ENCODE data around the gene MPO. TPM values are rescaled to one million over a fixed set of nuclear protein-coding genes. Genes with fewer than 3 reads are reported as not detected.

Gene MPO
- total and polyA plus RNA-seq, 2 experiments from 2014 or later: 0.13 TPM; not detected in 1

DNA sequence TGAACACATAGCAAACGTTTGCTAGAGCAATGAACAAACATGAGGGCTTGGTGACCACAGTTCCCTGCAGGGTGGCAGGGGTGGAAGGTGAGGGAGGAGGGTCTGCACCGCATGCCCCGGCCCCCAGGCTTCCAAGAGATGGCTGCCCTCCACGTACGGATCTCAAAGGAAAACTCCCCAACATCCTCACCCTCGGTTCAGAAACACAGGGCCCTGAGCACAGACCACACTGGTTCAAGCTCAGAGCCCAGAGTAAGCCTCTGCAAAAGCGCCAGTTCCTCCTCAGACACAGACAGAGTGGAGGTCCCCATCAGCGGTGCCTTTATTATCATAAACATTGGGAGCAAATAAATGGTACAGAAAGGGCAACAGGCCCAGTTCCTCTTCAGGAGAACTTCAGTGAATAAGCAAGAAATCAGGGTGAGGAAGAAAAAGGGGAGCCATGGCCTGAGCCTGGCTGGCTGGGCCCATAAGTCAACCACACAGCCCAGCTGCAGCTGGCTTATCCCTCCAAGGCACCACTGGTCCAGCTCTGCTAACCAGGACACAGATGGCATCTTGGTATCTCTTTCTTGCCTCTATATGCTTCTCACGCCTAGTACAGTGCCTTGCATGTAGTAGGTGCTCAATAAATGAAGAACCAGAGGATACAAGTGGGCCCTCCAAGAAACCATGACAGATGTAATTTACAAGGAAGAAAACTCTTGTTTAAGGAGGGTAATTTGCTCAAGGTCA, 11.0 kb downstream of the MPO start:
- no peak overlapping the region for H3K4me2 ChIP-seq
- H4K20me1 ChIP-seq (ENCODE audit: insufficient read depth, poor library complexity, severe bottlenecking): no peaks in the 10 kb centered on the region
- no peak for DNase-seq (ENCODE audit: low spot score)
- H3K36me3 ChIP-seq (replicated peaks; ENCODE audit: insufficient read depth, low read depth): no peaks in the 10 kb centered on the region
- no peaks in the 10 kb centered on the region for H3K79me2 ChIP-seq
- no peak overlapping the region for H3K27ac ChIP-seq
- H3K9me3 ChIP-seq (ENCODE audit: low read depth): no peaks in the 10 kb centered on the region
- H3K4me1 ChIP-seq (ENCODE audit: insufficient read depth): no peaks in the 10 kb centered on the region
- TF ChIP-seq, protein P1, sequence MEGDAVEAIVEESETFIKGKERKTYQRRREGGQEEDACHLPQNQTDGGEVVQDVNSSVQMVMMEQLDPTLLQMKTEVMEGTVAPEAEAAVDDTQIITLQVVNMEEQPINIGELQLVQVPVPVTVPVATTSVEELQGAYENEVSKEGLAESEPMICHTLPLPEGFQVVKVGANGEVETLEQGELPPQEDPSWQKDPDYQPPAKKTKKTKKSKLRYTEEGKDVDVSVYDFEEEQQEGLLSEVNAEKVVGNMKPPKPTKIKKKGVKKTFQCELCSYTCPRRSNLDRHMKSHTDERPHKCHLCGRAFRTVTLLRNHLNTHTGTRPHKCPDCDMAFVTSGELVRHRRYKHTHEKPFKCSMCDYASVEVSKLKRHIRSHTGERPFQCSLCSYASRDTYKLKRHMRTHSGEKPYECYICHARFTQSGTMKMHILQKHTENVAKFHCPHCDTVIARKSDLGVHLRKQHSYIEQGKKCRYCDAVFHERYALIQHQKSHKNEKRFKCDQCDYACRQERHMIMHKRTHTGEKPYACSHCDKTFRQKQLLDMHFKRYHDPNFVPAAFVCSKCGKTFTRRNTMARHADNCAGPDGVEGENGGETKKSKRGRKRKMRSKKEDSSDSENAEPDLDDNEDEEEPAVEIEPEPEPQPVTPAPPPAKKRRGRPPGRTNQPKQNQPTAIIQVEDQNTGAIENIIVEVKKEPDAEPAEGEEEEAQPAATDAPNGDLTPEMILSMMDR (IDR thresholded peaks at IDR 0.05; ENCODE audit: poor library complexity): no peak
- TF ChIP-seq EZH2 (IDR thresholded peaks at IDR 0.05; ENCODE audit: borderline replicate concordance): no peak
- H2AFZ ChIP-seq: no peak overlapping the region
- H3K9me2 ChIP-seq (replicated peaks; ENCODE audit: insufficient read depth): no peaks in the 10 kb centered on the region
- no peak overlapping the region for H3K4me3 ChIP-seq
- H3K27me3 ChIP-seq: no peaks in the 10 kb centered on the region
- 82% methylated on average over 9 of the region's 9 CpGs for WGBS (ENCODE audit: low lambda C conversion rate, missing lambda C conversion rate)

DNA sequence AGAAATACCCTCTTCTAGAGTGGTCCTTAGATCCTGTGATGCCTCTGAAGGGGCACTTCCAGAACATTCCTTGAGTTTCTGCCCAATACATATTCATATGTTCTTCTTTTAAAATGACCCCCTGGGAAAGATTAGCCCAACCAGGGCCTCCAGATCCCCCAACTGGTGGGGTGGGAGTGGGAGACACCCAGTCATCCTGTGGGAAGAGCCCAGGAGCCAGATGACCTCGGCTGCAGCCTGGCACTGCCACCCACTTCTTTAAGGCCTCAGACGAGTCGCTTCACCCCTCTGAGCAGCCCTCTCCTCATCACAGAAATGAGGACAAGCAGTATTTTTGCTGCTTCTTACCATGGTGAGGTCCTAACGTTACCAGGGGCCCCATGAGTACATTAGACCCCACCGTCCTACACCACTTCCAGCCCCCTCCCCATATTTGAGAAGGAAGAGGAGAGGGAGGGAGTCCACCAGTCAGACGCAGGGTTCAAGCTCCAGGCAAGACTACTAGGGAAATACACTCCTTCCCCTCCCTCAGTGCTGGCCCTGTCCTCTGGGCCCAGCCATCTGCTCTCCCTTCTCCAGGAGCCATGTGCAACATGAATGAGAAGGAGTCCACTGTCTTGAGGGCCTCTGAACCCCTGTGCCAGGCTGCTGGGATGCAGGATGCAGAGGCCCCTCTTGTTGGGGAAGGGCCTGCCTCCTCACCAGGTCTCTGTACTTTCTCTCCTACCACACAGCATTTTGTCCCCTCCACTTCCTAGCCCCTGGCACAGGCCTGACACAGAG, 11.8 kb downstream of the MPO start:
- Histone ChIP-seq H3K36me3 (replicated peaks; ENCODE audit: insufficient read depth, low read depth) (no peaks in the 10 kb centered on the region), H3K9me2 (replicated peaks; ENCODE audit: insufficient read depth) (no peaks in the 10 kb centered on the region), H3K4me3 (no peak overlapping the region), H3K27ac (no peak overlapping the region), H3K79me2 (no peaks in the 10 kb centered on the region), H2AFZ (no peak overlapping the region), H3K9me3 (ENCODE audit: low read depth) (no peaks in the 10 kb centered on the region), H3K4me1 (ENCODE audit: insufficient read depth) (no peaks in the 10 kb centered on the region), H4K20me1 (ENCODE audit: insufficient read depth, poor library complexity, severe bottlenecking) (no peaks in the 10 kb centered on the region), H3K4me2 (no peak overlapping the region), H3K27me3 (no peaks in the 10 kb centered on the region)
- DNase-seq (ENCODE audit: low spot score): no peak
- 94% methylated on average over 6 of the region's 6 CpGs for WGBS (ENCODE audit: low lambda C conversion rate, missing lambda C conversion rate)
- TF ChIP-seq, protein P1 (IDR thresholded peaks at IDR 0.05; ENCODE audit: poor library complexity): no peak
- no peak for TF ChIP-seq EZH2phosphoT487 (IDR thresholded peaks at IDR 0.05; ENCODE audit: low read depth, severe bottlenecking, unreplicated experiment)
- no peak for TF ChIP-seq EZH2 (IDR thresholded peaks at IDR 0.05; ENCODE audit: borderline replicate concordance)

DNA sequence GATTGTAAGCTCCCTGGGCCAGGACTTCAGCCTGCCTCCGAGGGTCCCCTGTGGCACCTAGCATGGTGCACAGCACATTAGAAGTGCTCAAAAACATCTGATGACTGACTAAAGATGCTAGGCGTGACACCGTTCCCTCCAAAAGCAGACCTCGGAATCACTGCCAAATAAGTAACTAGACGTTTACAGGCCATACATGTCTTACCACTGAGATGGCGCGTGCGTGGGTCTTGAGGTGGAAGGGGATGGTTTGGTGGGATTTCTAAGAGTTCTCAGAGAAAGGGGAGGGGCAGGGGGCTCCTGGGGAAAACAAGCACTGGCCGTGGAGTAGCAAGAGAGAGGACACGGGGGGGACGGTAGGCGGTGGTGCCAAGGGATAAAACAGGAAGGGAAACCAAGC, 12.4 kb downstream of the MPO start:
- DNase-seq (ENCODE audit: low spot score): peak; percentile 2
- no peak overlapping the region for H3K27ac ChIP-seq
- H3K4me2 ChIP-seq: no peak overlapping the region
- TF ChIP-seq, protein P1 (IDR thresholded peaks at IDR 0.05; ENCODE audit: poor library complexity): no peak
- TF ChIP-seq EZH2 (IDR thresholded peaks at IDR 0.05; ENCODE audit: borderline replicate concordance): no peak
- no peak for TF ChIP-seq EZH2phosphoT487 (IDR thresholded peaks at IDR 0.05; ENCODE audit: low read depth, severe bottlenecking, unreplicated experiment)
- no peaks in the 10 kb centered on the region for H3K9me2 ChIP-seq (replicated peaks; ENCODE audit: insufficient read depth)
- H3K4me1 ChIP-seq (ENCODE audit: insufficient read depth): no peaks in the 10 kb centered on the region
- 96% methylated on average over 12 of the region's 12 CpGs for WGBS (ENCODE audit: low lambda C conversion rate, missing lambda C conversion rate)
- no peaks in the 10 kb centered on the region for H4K20me1 ChIP-seq (ENCODE audit: insufficient read depth, poor library complexity, severe bottlenecking)
- no peaks in the 10 kb centered on the region for H3K36me3 ChIP-seq (replicated peaks; ENCODE audit: insufficient read depth, low read depth)
- H3K27me3 ChIP-seq: peaks cover 1% of the 10 kb centered on the region
- no peak overlapping the region for H2AFZ ChIP-seq
- no peaks in the 10 kb centered on the region for H3K9me3 ChIP-seq (ENCODE audit: low read depth)
- H3K4me3 ChIP-seq: no peak overlapping the region
- no peaks in the 10 kb centered on the region for H3K79me2 ChIP-seq

All from hepatocyte (in vitro differentiated cells).